Loucy (cell line): Measurements from ENCODE around the gene WDCP.

ENCODE experiments used
- H2AFZ ChIP-seq: fragments of 200-600 bp; sonication (generic); 2 replicates; pipeline ENCODE4 v1.6.0; 2016; ENCODE audit warnings: antibody characterized with exemption, mild to moderate bottlenecking, low read length, moderate library complexity
- H3F3A ChIP-seq: fragments of 200-600 bp; 2 replicates; pipeline ENCODE4 v1.6.0; 2016; ENCODE audit warnings: antibody characterized with exemption, low read depth, mild to moderate bottlenecking
- H3K27me3 ChIP-seq: fragments of 200-600 bp; sonication (generic); 2 replicates; pipeline ENCODE4 v1.6.1; 2014; ENCODE audit warnings: low read length, mild to moderate bottlenecking; ENCODE audit not compliant: insufficient read depth, poor library complexity, severe bottlenecking
- H3K36me3 ChIP-seq: fragments of 200-600 bp; sonication (generic); 2 replicates; pipeline ENCODE4 v1.6.1; 2016; ENCODE audit warnings: low read length; ENCODE audit not compliant: insufficient read depth
- H3K4me1 ChIP-seq: fragments of 200-600 bp; sonication (generic); 2 replicates; pipeline ENCODE4 v1.5.1; 2014; ENCODE audit warnings: low read length, mild to moderate bottlenecking; ENCODE audit not compliant: insufficient read depth, poor library complexity, severe bottlenecking
- H3K4me2 ChIP-seq: fragments of 200-600 bp; sonication (generic); 2 replicates; pipeline ENCODE4 v1.6.0; 2014; ENCODE audit warnings: antibody characterized with exemption, low read length, low read depth, mild to moderate bottlenecking; ENCODE audit not compliant: poor library complexity, severe bottlenecking
- H3K4me3 ChIP-seq: fragments of 200-600 bp; sonication (generic); 2 replicates; pipeline ENCODE4 v1.5.1; 2014; ENCODE audit warnings: low read length, mild to moderate bottlenecking, mixed read lengths; ENCODE audit not compliant: poor library complexity, severe bottlenecking
- H3K79me2 ChIP-seq: fragments of 200-600 bp; sonication (generic); 2 replicates; pipeline ENCODE4 v1.6.1; 2014; ENCODE audit warnings: low read length; ENCODE audit not compliant: insufficient read depth
- H3K9ac ChIP-seq: fragments of 200-600 bp; sonication (generic); 2 replicates; pipeline ENCODE4 v1.6.0; 2014; ENCODE audit warnings: mild to moderate bottlenecking, low read depth, low read length, moderate library complexity; ENCODE audit not compliant: poor library complexity, severe bottlenecking
- H3K9me2 ChIP-seq: fragments of 200-600 bp; sonication (generic); replicated peaks from 2 replicates; pipeline ENCODE4 v1.6.1; 2016; ENCODE audit warnings: low read depth, low read length, mixed read lengths
- H3K9me3 ChIP-seq: fragments of 200-600 bp; sonication (generic); 2 replicates; pipeline ENCODE4 v1.6.1; 2014; ENCODE audit warnings: mild to moderate bottlenecking, antibody characterized with exemption, low read length, low read depth; ENCODE audit not compliant: insufficient read depth
- H4K20me1 ChIP-seq: fragments of 200-600 bp; sonication (generic); 2 replicates; pipeline ENCODE4 v1.6.0; 2014; ENCODE audit warnings: antibody characterized with exemption, low read length, mild to moderate bottlenecking; ENCODE audit not compliant: insufficient read depth, poor library complexity, severe bottlenecking
- EZH2phosphoT487 ChIP-seq: fragments of 200-600 bp; IDR thresholded peaks from 2 replicates; pipeline ENCODE4 v1.6.1; 2018; ENCODE audit warnings: antibody characterized with exemption, mild to moderate bottlenecking, moderate library complexity, borderline replicate concordance
- TF ChIP-seq, protein P1 (sequence below): fragments of 200-600 bp; sonication (generic); conservative IDR thresholded peaks from 2 replicates; pipeline ENCODE4 v1.5.1; 2014; ENCODE audit warnings: mild to moderate bottlenecking, antibody characterized with exemption, low read length

WDCP gene

DNA sequence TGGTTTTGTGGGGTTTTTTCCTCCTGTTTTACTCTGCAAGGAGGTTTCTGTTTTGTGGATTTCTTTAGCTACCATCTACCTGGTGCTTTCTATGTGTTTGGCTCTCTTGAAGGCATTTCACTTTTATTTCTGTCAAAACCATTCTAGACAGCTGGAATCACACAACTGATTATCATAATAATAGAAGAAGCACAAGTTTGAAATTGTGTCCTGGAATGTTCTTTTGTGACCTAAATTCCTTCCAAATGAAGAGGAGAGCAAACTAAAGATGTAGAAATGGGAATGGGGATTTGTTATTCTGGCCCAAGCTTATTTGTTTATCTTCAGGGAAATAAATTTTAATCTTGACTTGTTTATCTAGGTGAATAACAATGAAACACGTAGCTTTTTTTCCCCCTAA, 54.3 kb downstream of the WDCP start:
- Histone ChIP-seq H3K4me1 (no peaks in the 10 kb centered on the region), H2AFZ (no peak overlapping the region), H3K9me3 (no peaks in the 10 kb centered on the region), H3K79me2 (no peaks in the 10 kb centered on the region), H3K9me2 (no peaks in the 10 kb centered on the region), H4K20me1 (no peaks in the 10 kb centered on the region), H3K36me3 (peaks cover 5% of the 10 kb centered on the region; the same call in 1 of the 2 replicates), H3F3A (no peaks in the 10 kb centered on the region), H3K4me2 (no peak overlapping the region), H3K27me3 (no peaks in the 10 kb centered on the region), H3K9ac (no peak overlapping the region), H3K4me3 (no peak overlapping the region)
- TF ChIP-seq EZH2phosphoT487: no peak
- TF ChIP-seq, protein P1, sequence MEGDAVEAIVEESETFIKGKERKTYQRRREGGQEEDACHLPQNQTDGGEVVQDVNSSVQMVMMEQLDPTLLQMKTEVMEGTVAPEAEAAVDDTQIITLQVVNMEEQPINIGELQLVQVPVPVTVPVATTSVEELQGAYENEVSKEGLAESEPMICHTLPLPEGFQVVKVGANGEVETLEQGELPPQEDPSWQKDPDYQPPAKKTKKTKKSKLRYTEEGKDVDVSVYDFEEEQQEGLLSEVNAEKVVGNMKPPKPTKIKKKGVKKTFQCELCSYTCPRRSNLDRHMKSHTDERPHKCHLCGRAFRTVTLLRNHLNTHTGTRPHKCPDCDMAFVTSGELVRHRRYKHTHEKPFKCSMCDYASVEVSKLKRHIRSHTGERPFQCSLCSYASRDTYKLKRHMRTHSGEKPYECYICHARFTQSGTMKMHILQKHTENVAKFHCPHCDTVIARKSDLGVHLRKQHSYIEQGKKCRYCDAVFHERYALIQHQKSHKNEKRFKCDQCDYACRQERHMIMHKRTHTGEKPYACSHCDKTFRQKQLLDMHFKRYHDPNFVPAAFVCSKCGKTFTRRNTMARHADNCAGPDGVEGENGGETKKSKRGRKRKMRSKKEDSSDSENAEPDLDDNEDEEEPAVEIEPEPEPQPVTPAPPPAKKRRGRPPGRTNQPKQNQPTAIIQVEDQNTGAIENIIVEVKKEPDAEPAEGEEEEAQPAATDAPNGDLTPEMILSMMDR: no peak

DNA sequence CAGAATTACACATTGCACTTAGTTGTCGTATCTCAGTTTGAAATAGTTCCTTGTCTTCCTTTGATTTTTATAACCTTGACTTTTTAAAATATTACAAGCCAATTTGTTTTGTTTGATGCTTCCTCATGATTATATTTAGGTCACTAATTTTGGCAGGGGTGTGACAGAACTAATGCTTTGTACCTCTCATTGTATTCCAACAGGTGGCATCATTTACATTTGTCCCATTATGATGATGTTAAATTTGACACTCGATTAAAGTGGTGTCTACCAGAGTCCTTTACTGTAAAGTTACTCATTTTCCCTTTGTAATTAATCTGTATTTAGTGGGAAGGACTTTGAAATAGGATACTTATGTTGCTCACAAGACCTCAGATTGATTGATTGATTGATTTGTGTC, 58.8 kb downstream of the WDCP start:
- no peaks in the 10 kb centered on the region for H3K79me2 ChIP-seq
- H3F3A ChIP-seq: no peaks in the 10 kb centered on the region
- no peaks in the 10 kb centered on the region for H3K9me2 ChIP-seq
- no peak overlapping the region for H3K4me3 ChIP-seq
- no peak overlapping the region for H2AFZ ChIP-seq
- H3K9me3 ChIP-seq: no peaks in the 10 kb centered on the region
- H3K4me2 ChIP-seq: no peak overlapping the region
- H4K20me1 ChIP-seq: no peaks in the 10 kb centered on the region
- H3K9ac ChIP-seq: no peak overlapping the region
- peaks cover 21% of the 10 kb centered on the region; the same call in 1 of the 2 replicates for H3K36me3 ChIP-seq
- no peaks in the 10 kb centered on the region for H3K4me1 ChIP-seq
- TF ChIP-seq, protein P1: peak; percentile 67
- no peak for TF ChIP-seq EZH2phosphoT487
- no peaks in the 10 kb centered on the region for H3K27me3 ChIP-seq
